Measurements from ENCODE around the gene CLDN18.

Gene CLDN18

GRCh38 chr3:138034918-138035317 lies 25.0 kb downstream of the CLDN18 start:
- TF ChIP-seq, protein P1, sequence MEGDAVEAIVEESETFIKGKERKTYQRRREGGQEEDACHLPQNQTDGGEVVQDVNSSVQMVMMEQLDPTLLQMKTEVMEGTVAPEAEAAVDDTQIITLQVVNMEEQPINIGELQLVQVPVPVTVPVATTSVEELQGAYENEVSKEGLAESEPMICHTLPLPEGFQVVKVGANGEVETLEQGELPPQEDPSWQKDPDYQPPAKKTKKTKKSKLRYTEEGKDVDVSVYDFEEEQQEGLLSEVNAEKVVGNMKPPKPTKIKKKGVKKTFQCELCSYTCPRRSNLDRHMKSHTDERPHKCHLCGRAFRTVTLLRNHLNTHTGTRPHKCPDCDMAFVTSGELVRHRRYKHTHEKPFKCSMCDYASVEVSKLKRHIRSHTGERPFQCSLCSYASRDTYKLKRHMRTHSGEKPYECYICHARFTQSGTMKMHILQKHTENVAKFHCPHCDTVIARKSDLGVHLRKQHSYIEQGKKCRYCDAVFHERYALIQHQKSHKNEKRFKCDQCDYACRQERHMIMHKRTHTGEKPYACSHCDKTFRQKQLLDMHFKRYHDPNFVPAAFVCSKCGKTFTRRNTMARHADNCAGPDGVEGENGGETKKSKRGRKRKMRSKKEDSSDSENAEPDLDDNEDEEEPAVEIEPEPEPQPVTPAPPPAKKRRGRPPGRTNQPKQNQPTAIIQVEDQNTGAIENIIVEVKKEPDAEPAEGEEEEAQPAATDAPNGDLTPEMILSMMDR (IDR thresholded peaks at IDR 0.05; ENCODE audit: low read length), result no peak
- no peak for TF ChIP-seq EZH2 (IDR thresholded peaks at IDR 0.05; ENCODE audit: borderline replicate concordance, low read length)
- no peaks in the 10 kb centered on the region for H3K27me3 ChIP-seq (ENCODE audit: insufficient read depth, low read length)
- no peaks in the 10 kb centered on the region for H3K36me3 ChIP-seq (ENCODE audit: insufficient read depth, low read length)
- no peaks in the 10 kb centered on the region for H3K9me2 ChIP-seq (ENCODE audit: low read depth, low read length)
- H3K27ac ChIP-seq (ENCODE audit: low read depth, low read length, poor library complexity, severe bottlenecking), result no peak overlapping the region
- no peaks in the 10 kb centered on the region for H3F3A ChIP-seq (ENCODE audit: insufficient read depth, low read length)
- H3K4me3 ChIP-seq (ENCODE audit: low read depth, low read length, poor library complexity, severe bottlenecking), result no peak overlapping the region
- H3K4me2 ChIP-seq (ENCODE audit: low read length), result no peak overlapping the region
- H2AFZ ChIP-seq (ENCODE audit: low read length), result no peak overlapping the region
- no peaks in the 10 kb centered on the region for H3K4me1 ChIP-seq (ENCODE audit: insufficient read depth, low read length, severe bottlenecking)
- H4K20me1 ChIP-seq (ENCODE audit: insufficient read depth, low read length), result no peaks in the 10 kb centered on the region
- no peak overlapping the region for H3K9ac ChIP-seq (ENCODE audit: low read length)
- no peaks in the 10 kb centered on the region for H3K9me3 ChIP-seq (ENCODE audit: low read length)
- no peaks in the 10 kb centered on the region for H3K79me2 ChIP-seq (ENCODE audit: insufficient read depth, low read length)

DNA sequence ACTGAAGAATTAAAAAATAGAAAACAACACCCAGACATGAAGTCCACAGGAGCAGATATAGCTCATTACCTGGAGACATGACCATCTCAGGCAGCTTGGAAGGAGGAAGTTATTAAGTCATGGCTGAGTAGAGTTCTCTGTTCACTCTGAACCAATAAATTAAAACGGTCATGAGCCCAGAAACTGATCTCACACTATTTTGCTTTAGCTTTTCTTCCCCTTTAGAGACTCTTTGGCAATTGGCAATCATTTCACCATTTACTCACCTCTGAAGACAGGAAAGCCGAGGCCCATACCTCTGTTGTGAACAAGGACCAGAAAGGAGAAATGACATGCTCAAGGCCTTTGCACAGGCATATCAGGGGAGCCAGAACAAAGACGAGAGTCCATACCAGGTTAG lies 26.6 kb downstream of the CLDN18 start:
- H3K9me2 ChIP-seq (ENCODE audit: low read depth, low read length), result no peaks in the 10 kb centered on the region
- no peak overlapping the region for H3K4me2 ChIP-seq (ENCODE audit: low read length)
- no peak overlapping the region for H3K27ac ChIP-seq (ENCODE audit: low read depth, low read length, poor library complexity, severe bottlenecking)
- H3K9me3 ChIP-seq (ENCODE audit: low read length), result no peaks in the 10 kb centered on the region
- H3K4me1 ChIP-seq (ENCODE audit: insufficient read depth, low read length, severe bottlenecking), result no peaks in the 10 kb centered on the region
- H3K4me3 ChIP-seq (ENCODE audit: low read depth, low read length, poor library complexity, severe bottlenecking), result no peak overlapping the region
- H4K20me1 ChIP-seq (ENCODE audit: insufficient read depth, low read length), result no peaks in the 10 kb centered on the region
- no peaks in the 10 kb centered on the region for H3K27me3 ChIP-seq (ENCODE audit: insufficient read depth, low read length)
- H3K79me2 ChIP-seq (ENCODE audit: insufficient read depth, low read length), result no peaks in the 10 kb centered on the region
- no peaks in the 10 kb centered on the region for H3K36me3 ChIP-seq (ENCODE audit: insufficient read depth, low read length)
- no peak for TF ChIP-seq EZH2 (IDR thresholded peaks at IDR 0.05; ENCODE audit: borderline replicate concordance, low read length)
- TF ChIP-seq, protein P1 (IDR thresholded peaks at IDR 0.05; ENCODE audit: low read length), result no peak
- H3F3A ChIP-seq (ENCODE audit: insufficient read depth, low read length), result no peaks in the 10 kb centered on the region
- no peak overlapping the region for H3K9ac ChIP-seq (ENCODE audit: low read length)
- no peak overlapping the region for H2AFZ ChIP-seq (ENCODE audit: low read length)

- H3K4me3 ChIP-seq (ENCODE audit: low read depth, low read length, poor library complexity, severe bottlenecking), result no peak overlapping the region
These were observed 28.9 kb downstream of the CLDN18 start for GRCh38 chr3:138038725-138039462.

More at GRCh38 chr3:138038725-138039462, 28.9 kb downstream of the CLDN18 start:
- H3K27ac ChIP-seq (ENCODE audit: low read depth, low read length, poor library complexity, severe bottlenecking), result no peak overlapping the region
- no peak overlapping the region for H3K9ac ChIP-seq (ENCODE audit: low read length)
- H4K20me1 ChIP-seq (ENCODE audit: insufficient read depth, low read length), result no peaks in the 10 kb centered on the region
- H3K9me2 ChIP-seq (ENCODE audit: low read depth, low read length), result no peaks in the 10 kb centered on the region
- no peaks in the 10 kb centered on the region for H3K79me2 ChIP-seq (ENCODE audit: insufficient read depth, low read length)
- no peak for TF ChIP-seq EZH2 (IDR thresholded peaks at IDR 0.05; ENCODE audit: borderline replicate concordance, low read length)
- TF ChIP-seq, protein P1 (IDR thresholded peaks at IDR 0.05; ENCODE audit: low read length), result no peak
- H3K4me1 ChIP-seq (ENCODE audit: insufficient read depth, low read length, severe bottlenecking), result no peaks in the 10 kb centered on the region
- H3F3A ChIP-seq (ENCODE audit: insufficient read depth, low read length), result no peaks in the 10 kb centered on the region
- H3K4me2 ChIP-seq (ENCODE audit: low read length), result no peak overlapping the region
- H2AFZ ChIP-seq (ENCODE audit: low read length), result no peak overlapping the region
- H3K9me3 ChIP-seq (ENCODE audit: low read length), result no peaks in the 10 kb centered on the region
- H3K27me3 ChIP-seq (ENCODE audit: insufficient read depth, low read length), result no peaks in the 10 kb centered on the region
- no peaks in the 10 kb centered on the region for H3K36me3 ChIP-seq (ENCODE audit: insufficient read depth, low read length)
